ENCODE results near the gene POLR2L.

GRCh38 chr11:850775-851763 is 8.7 kb upstream of the POLR2L start:
- no peak for TF ChIP-seq POLR2A (IDR thresholded peaks at IDR 0.05)
- TF ChIP-seq CTCF (IDR thresholded peaks at IDR 0.05) = no peak

All from adrenal gland (tissue), 5 donors.